ENCODE data around the gene OTP.
"Not testable (repeated sequence)": the region's sequence is repeated elsewhere in the genome, so short reads cannot be mapped to it uniquely, and the experiment has no call there.

- not testable (repeated sequence) for TF ChIP-seq CTCF, JUND (IDR thresholded peaks at IDR 0.05)
Measured at GRCh38 chr5:77582143-77582542, 56.4 kb downstream of the OTP start.

Data from SK-N-SH (cell line).